A172 (cell line): ENCODE results near the gene DMAC1. TPM values are rescaled to one million over a fixed set of nuclear protein-coding genes. Genes with fewer than 3 reads are reported as not detected.
A peak's percentile ranks its signal among the peaks of the same experiment; 100 is the strongest.

Source experiments
- DNase-seq: peaks from one replicate; pipeline ENCODE4 v3.0.0-alpha.2; 2015; ENCODE audit warnings: low spot score
- total RNA-seq: library from RNA; depleted of rRNA; stranded (reverse); fragments of >200 nt; shearing (Covaris generic); gene quantifications from 2 replicates; pipeline ENCODE4 v1.2.3, GENCODE V29; 2014; rRNA removed

The DMAC1 gene, protein sequence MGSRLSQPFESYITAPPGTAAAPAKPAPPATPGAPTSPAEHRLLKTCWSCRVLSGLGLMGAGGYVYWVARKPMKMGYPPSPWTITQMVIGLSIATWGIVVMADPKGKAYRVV
- total RNA-seq, result 7.8 and 11.7 TPM in 2 replicates

- peak; percentile 74 for DNase-seq
Measured at GRCh38 chr9:7799234-7799943, at the start of gene DMAC1. Gene DMAC1 (minus strand): TSS chr9:7799778. CDS start chr9:7799734, 44 bp downstream.

- no peak for DNase-seq
Measured at GRCh38 chr9:7849362-7849761, 49.8 kb upstream of the DMAC1 start.

DNA sequence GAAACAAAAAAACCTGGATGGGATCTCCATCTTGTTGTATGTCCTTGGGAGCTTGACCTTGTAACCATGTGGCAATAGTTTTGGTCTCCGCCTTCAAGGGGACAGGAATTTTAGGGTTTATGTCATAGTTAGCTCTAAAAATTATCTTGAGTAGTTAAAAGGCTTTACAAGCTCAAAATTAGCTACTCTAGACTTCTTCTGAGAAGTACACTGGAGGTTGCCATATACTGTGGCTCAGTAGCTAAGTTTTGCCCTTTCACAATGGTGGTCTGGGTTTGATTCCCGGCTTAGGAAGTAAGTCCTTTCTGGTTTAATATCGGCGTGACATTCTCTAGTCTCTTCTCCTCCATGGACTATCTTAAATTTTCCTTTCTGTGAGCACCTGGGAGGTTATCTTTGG is 48.9 kb upstream of the DMAC1 start:
- no peak for DNase-seq

- DNase-seq, result peak; percentile 2
Measured at GRCh38 chr9:7844242-7844641, 44.7 kb upstream of the DMAC1 start.

GRCh38 chr9:7841831-7842230 is 42.3 kb upstream of the DMAC1 start:
- DNase-seq, result no peak

DNA sequence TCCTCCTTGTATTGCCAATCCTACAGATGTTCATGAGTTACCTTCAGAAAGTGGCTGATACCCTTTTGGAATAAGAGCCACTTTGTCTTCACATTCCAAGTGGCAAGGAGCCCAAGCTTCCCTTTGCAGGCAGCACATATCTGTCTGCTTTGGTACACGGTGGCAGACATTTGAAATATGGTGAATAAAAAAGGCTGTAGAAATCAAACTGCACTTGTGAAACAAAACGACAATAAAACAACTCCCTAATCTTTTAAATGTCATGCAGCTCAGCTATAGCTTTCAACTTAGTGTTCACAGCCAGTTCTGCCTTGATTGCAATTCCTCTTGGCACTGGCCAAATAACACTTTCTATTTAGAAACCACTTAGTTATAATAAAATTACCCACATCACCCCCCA is 35.0 kb upstream of the DMAC1 start:
- DNase-seq, result no peak

DNA sequence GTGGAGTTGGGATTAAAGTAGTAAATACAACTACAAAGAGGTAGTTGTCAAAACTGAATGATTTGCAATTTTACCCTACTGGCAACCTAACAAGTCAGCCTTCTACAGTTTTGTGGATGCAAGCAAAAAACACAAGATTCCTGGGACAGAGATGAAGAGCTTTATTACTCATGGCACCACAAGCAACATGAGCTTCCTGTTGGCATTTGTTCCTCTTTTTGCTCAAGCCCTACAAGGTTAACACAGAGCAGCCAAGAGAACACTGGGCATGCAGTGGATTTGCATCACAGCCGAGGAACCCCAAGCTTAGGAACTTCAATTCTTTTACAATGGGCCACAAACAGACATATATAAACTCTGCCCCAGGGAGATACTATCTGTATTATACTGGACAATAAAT is 28.8 kb upstream of the DMAC1 start:
- DNase-seq, result no peak

GRCh38 chr9:7827792-7828191 is 28.2 kb upstream of the DMAC1 start:
- no peak for DNase-seq

DNA sequence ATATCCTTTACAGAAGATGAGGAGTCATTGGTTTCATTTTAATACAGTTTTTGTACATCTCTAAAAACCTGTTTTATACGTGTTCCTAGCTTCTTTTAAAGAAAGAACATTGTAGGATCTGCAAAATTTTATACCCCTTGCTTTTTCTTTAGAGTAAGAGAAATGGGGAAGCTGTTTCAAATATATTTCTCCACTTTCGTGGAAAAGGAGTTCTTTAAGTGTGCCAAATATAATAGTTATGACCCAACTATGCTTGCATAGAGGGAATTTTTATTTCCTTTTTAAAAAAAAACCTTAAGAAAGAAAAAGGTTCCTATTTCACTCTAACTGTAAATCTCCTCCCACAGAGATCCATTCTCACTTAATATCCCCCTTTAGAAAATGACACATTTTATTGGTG is 27.5 kb upstream of the DMAC1 start:
- no peak for DNase-seq

DNA sequence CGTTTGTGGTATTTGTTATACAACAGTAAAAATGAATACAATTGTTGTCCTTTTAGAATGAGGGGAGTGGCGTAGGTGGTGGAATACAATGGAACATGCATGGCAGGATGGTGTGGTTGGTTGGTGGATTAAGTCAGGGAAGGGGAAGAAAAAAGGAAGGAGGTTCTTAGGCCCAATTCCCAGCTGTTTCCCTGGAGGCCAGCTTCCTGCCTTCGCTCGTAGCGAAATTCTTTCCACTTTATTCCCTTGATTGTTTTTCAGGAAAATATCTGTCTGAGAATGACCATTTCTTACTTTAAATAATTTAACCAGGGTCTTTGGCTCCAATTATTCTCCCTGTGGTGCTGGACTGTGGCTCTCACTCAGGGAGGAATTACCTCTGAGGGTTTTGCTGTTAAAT is 24.1 kb upstream of the DMAC1 start:
- no peak for DNase-seq

GRCh38 chr9:7819984-7820383 is 20.4 kb upstream of the DMAC1 start:
- no peak for DNase-seq

DNA sequence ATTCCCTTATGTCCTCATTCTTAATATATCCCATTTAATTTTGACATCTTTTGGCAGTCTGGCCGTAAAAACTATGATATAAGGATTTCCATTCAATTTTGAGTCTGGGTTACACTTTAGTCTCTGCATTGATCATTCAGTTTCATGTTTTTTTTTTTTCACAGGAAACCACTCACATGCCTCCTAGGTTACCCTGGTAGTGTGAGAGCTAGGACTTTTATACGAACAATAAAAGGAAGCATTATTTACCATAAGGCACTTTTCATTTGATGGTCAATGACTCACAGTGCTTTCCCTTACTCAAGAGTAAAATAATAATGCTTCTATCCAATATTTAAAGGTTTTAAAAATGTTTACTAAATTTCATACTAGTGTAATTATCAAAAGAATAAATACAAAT is 16.4 kb upstream of the DMAC1 start:
- DNase-seq, result no peak

GRCh38 chr9:7813030-7813429 is 13.5 kb upstream of the DMAC1 start:
- no peak for DNase-seq

- DNase-seq, result no peak
Measured at GRCh38 chr9:7811677-7812076, 12.1 kb upstream of the DMAC1 start.

DNA sequence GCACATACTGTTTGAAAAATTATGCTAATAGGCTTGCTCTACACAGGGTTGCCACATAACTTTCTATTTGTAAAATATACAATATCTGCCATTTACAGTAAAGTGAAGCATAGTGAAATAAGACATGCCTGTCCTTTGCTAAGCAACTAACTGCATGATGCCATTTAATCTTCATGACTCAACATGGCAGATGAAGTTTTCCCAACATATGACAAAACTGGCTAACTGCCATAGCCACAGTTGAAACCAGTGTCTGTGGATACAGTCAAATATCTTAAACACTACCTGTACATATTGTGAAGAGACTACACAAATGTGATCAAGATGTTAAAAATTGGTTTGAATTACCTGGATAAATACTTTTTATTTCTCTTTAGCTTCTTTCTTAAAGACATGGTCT is 3.1 kb upstream of the DMAC1 start:
- peak; percentile 10 for DNase-seq

DNA sequence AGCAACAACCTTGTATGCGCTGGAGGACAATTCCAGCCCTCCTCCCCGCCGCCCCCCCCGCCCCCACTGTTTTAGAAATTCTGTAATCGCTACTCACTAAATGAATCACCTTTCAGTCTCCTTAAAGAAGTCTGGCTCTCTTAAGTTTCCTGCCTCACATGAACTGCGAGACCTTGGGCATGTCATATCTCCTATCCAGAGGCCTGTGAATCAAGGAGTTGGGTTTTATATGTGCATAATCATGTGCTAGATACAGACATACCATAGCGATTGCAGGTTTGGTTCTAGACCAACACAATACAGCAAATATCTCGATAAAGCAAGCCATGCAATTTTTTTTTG is 337 bp upstream of the DMAC1 start:
- no peak for DNase-seq

DNA sequence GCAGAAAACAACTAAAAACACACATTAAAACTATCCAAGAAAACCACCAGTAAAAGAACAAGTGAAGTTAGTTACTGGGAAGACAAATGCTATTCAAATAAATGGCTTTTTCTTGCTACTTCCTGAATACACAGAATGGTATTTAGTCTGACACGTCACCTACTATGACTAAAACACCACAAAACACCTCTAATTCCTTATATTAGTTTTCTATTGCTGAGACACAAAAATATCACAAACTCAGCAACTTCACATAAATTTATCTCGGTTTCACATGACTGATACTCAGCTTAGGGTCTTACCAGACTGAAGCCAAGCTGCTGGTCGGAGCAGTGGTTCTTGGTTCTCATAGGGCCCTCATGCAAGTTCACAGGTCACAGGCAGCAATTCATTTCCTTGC is 5.4 kb downstream of the DMAC1 start:
- no peak for DNase-seq

DNA sequence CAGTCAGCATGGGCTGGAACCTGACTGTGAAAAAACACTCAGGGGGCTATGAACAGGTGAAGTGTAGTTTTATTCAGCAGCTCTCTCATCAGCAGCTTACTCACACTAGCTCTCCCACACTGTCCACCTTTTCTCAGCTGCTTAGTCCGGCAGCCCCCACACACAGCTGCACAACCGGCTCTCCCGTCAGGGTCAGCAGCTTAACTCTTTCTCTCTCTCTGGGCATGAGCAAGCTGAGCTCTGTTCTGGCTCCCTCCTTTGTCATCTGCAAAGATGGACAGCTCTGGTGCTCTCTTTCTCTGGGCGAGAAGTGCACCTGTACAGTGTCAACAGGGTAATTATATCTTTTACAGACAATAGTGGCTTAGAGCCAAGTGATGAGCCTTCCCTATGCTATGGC is 8.2 kb downstream of the DMAC1 start:
- DNase-seq, result no peak

- DNase-seq, result no peak
Measured at GRCh38 chr9:7790819-7791182, 8.8 kb downstream of the DMAC1 start.

- no peak for DNase-seq
Measured at GRCh38 chr9:7790022-7790818, 9.4 kb downstream of the DMAC1 start.

DNA sequence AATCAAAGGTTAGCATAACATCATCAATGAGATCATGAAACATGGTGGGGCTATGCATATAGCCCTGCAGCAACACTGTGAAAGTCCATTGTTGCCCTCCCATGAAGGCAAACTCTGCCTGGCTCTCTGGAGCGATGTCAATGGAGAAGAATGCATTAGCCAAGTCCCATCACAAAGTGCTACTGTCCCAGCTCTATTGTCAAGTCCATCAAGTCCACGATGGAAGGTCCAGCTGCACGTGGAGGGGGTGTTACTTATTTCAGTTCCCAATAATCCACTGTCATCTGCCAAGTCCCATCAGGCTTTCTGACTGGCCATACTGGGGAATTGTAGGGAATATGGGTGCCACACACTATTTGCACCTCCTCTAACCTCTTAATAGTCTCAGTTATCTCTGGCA is 10.8 kb downstream of the DMAC1 start:
- no peak for DNase-seq

DNA sequence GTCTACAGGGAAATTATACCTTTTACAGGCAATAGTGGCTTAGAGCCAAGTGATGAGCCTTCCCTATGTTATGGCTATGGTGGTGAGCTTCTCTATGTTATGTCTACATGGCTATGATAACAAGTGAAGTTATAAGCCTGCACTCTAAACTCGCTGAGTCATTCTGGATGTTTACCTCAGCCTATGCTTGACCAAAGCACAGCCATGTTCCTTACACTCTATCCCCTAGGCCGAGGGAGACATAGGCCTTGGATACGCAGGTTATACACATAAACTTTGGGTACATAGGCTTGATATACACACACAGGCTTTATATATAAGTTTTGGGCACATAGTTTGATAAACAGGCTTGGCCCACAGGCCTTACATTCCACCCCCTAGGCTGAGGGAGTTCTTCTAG is 13.8 kb downstream of the DMAC1 start:
- DNase-seq, result no peak

GRCh38 chr9:7784472-7784871 is 15.1 kb downstream of the DMAC1 start:
- no peak for DNase-seq
